Neural progenitor cell (in vitro differentiated cells): Measurements from ENCODE around the gene ARMC6. TPM values are rescaled to one million over a fixed set of nuclear protein-coding genes. Genes with fewer than 3 reads are reported as not detected.

Source experiments
- DNase-seq: peaks from one replicate; pipeline ENCODE4 v3.0.0-alpha.2; 2016; ENCODE audit warnings: low spot score
- H2AFZ ChIP-seq: fragments of 200-600 bp; sonication (generic); replicated peaks from 2 replicates; pipeline ENCODE4 v1.6.1; 2016; ENCODE audit warnings: antibody characterized with exemption
- H3F3A ChIP-seq: fragments of 200-600 bp; sonication (generic); 2 replicates; pipeline ENCODE4 v1.6.1; 2016; ENCODE audit warnings: antibody characterized with exemption, low read depth
- H3K27ac ChIP-seq: fragments of 200-600 bp; sonication (generic); 2 replicates; pipeline ENCODE4 v1.5.1; 2016; ENCODE audit warnings: mild to moderate bottlenecking
- H3K27me3 ChIP-seq: fragments of 200-600 bp; sonication (generic); 2 replicates; pipeline ENCODE4 v1.6.1; 2016; ENCODE audit warnings: mild to moderate bottlenecking, moderate library complexity
- H3K36me3 ChIP-seq: fragments of 200-600 bp; sonication (generic); 2 replicates; pipeline ENCODE4 v1.5.1; 2016
- H3K4me1 ChIP-seq: fragments of 200-600 bp; sonication (generic); 2 replicates; pipeline ENCODE4 v1.6.1; 2016; ENCODE audit warnings: mixed run types
- H3K4me2 ChIP-seq: fragments of 200-600 bp; sonication (generic); 2 replicates; pipeline ENCODE4 v1.6.1; 2016
- H3K4me3 ChIP-seq: fragments of 200-600 bp; sonication (generic); 2 replicates; pipeline ENCODE4 v1.5.1; 2016
- H3K79me2 ChIP-seq: fragments of 200-600 bp; sonication (generic); 2 replicates; pipeline ENCODE4 v1.6.1; 2016; ENCODE audit warnings: low read depth
- H3K9ac ChIP-seq: fragments of 200-600 bp; sonication (generic); 2 replicates; pipeline ENCODE4 v1.6.1; 2016
- H3K9me3 ChIP-seq: fragments of 200-600 bp; sonication (generic); 2 replicates; pipeline ENCODE4 v1.5.1; 2016; ENCODE audit warnings: low read depth
- H4K20me1 ChIP-seq: fragments of 200-600 bp; sonication (generic); 2 replicates; pipeline ENCODE4 v1.6.1; 2016; ENCODE audit warnings: low read depth
- H3K27ac Mint-ChIP-seq: 3 replicates; pipeline ENCODE4 v1.8.0; 2021; ENCODE audit warnings: mixed read lengths
- H3K27me3 Mint-ChIP-seq: 2 replicates; pipeline ENCODE4 v1.8.0; 2022; ENCODE audit warnings: low read depth, mild to moderate bottlenecking, inconsistent platforms, moderate library complexity, mixed read lengths; ENCODE audit not compliant: insufficient read depth
- H3K36me3 Mint-ChIP-seq: 3 replicates; pipeline ENCODE4 v1.8.0; 2021; ENCODE audit warnings: mixed read lengths
- H3K4me1 Mint-ChIP-seq: 3 replicates; pipeline ENCODE4 v1.8.0; 2021; ENCODE audit warnings: mixed read lengths
- H3K4me3 Mint-ChIP-seq: 3 replicates; pipeline ENCODE4 v1.8.0; 2021; ENCODE audit warnings: mild to moderate bottlenecking, moderate library complexity, mixed read lengths
- H3K9me3 Mint-ChIP-seq: 3 replicates; pipeline ENCODE4 v1.8.0; 2020; ENCODE audit warnings: mixed read lengths
- CTCF ChIP-seq: fragments of 200-600 bp; sonication (generic); IDR thresholded peaks from 2 replicates; pipeline ENCODE4 v1.5.1; 2017; ENCODE audit warnings: antibody characterized with exemption, mild to moderate bottlenecking
- EZH2 ChIP-seq: fragments of 200-600 bp; sonication (generic); IDR thresholded peaks from 2 replicates; pipeline ENCODE4 v1.6.1; 2017; ENCODE audit warnings: antibody characterized with exemption, mild to moderate bottlenecking, moderate library complexity
- EZH2phosphoT487 ChIP-seq: fragments of 200-600 bp; sonication (generic); IDR thresholded peaks from 2 replicates; pipeline ENCODE4 v1.6.1; 2017; ENCODE audit warnings: antibody characterized with exemption
- total RNA-seq: library from RNA; depleted of rRNA; stranded (reverse); fragments of >200 nt; gene quantifications from 2 replicates; pipeline ENCODE4 v1.2.3, GENCODE V29; 2015; ENCODE audit warnings: low replicate concordance

ARMC6 gene
- total RNA-seq, 1 donor from 2014 or later: 18.1 TPM

DNA sequence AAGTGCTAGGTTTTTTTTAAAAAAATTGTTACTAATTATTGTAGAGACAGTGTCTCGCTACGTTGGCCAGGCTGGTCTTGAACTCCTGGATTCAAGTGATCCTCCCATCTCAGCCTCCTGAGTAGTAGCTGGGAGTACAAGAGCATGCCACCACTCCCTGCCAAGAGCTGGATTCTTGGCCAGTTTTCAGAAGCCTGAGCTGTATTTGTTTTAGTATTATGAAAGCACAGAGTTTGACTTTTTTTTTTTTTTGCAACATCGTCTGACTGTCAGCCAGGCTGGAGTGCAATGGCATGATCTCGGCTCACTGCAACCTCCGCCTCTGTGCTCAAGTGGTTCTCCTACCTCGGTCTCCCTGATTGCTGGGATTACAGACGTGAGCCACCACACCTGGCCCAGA lies 7.0 kb downstream of the ARMC6 start:
- no peak overlapping the region for H3K4me3 Mint-ChIP-seq
- Histone ChIP-seq H3K9me3 (peaks cover 7% of the 10 kb centered on the region), H4K20me1 (peaks cover 9% of the 10 kb centered on the region), H3K4me1 (no peaks in the 10 kb centered on the region), H3F3A (no peaks in the 10 kb centered on the region), H3K4me2 (no peak overlapping the region), H3K79me2 (peaks cover 64% of the 10 kb centered on the region), H3K4me3 (no peak overlapping the region), H2AFZ (no peak overlapping the region), H3K9ac (no peak overlapping the region), H3K27me3 (no peaks in the 10 kb centered on the region), H3K27ac (no peak overlapping the region), H3K36me3 (no peaks in the 10 kb centered on the region)
- no peak for TF ChIP-seq EZH2
- no peak for TF ChIP-seq CTCF
- TF ChIP-seq EZH2phosphoT487: no peak
- no peak overlapping the region for H3K27ac Mint-ChIP-seq
- DNase-seq: no peak
- no peaks in the 10 kb centered on the region for H3K4me1 Mint-ChIP-seq
- H3K36me3 Mint-ChIP-seq: peaks cover 32% of the 10 kb centered on the region
- H3K9me3 Mint-ChIP-seq: peaks cover 5% of the 10 kb centered on the region
- peaks cover 3% of the 10 kb centered on the region for H3K27me3 Mint-ChIP-seq

GRCh38 chr19:19042732-19043280 lies 9.4 kb downstream of the ARMC6 start:
- H3K9me3 Mint-ChIP-seq: no peaks in the 10 kb centered on the region
- H3K27ac Mint-ChIP-seq: no peak overlapping the region
- Histone ChIP-seq H3K9ac (no peak overlapping the region), H3K36me3 (no peaks in the 10 kb centered on the region), H3K27me3 (no peaks in the 10 kb centered on the region), H3K79me2 (peaks cover 40% of the 10 kb centered on the region), H3K27ac (no peak overlapping the region), H4K20me1 (peaks cover 9% of the 10 kb centered on the region), H3K4me3 (no peak overlapping the region), H3F3A (no peaks in the 10 kb centered on the region), H3K4me1 (no peaks in the 10 kb centered on the region), H2AFZ (no peak overlapping the region), H3K4me2 (no peak overlapping the region), H3K9me3 (peaks cover 4% of the 10 kb centered on the region)
- no peaks in the 10 kb centered on the region for H3K4me1 Mint-ChIP-seq
- no peak overlapping the region for H3K4me3 Mint-ChIP-seq
- no peak for DNase-seq
- TF ChIP-seq CTCF (no peak), EZH2phosphoT487 (no peak), EZH2 (no peak)
- H3K27me3 Mint-ChIP-seq: peaks cover 3% of the 10 kb centered on the region
- H3K36me3 Mint-ChIP-seq: peaks cover 22% of the 10 kb centered on the region

GRCh38 chr19:19043481-19043880 lies 10.1 kb downstream of the ARMC6 start:
- DNase-seq: no peak
- H3K4me3 Mint-ChIP-seq: no peak overlapping the region
- Histone ChIP-seq H3K27ac (no peak overlapping the region), H2AFZ (no peak overlapping the region), H4K20me1 (peaks cover 9% of the 10 kb centered on the region), H3K79me2 (peaks cover 33% of the 10 kb centered on the region), H3K27me3 (no peaks in the 10 kb centered on the region), H3K4me2 (no peak overlapping the region), H3K9ac (no peak overlapping the region), H3K36me3 (no peaks in the 10 kb centered on the region), H3K9me3 (no peaks in the 10 kb centered on the region), H3F3A (no peaks in the 10 kb centered on the region), H3K4me3 (no peak overlapping the region), H3K4me1 (no peaks in the 10 kb centered on the region)
- H3K4me1 Mint-ChIP-seq: no peaks in the 10 kb centered on the region
- H3K9me3 Mint-ChIP-seq: no peaks in the 10 kb centered on the region
- peaks cover 3% of the 10 kb centered on the region for H3K27me3 Mint-ChIP-seq
- H3K27ac Mint-ChIP-seq: no peak overlapping the region
- H3K36me3 Mint-ChIP-seq: peaks cover 22% of the 10 kb centered on the region
- TF ChIP-seq EZH2 (no peak), CTCF (no peak), EZH2phosphoT487 (no peak)
